ENCODE results near the gene ZNF416. TPM values are rescaled to one million over a fixed set of nuclear protein-coding genes. Genes with fewer than 3 reads are reported as not detected.

The ZNF416 gene
- total and polyA plus RNA-seq, 9 of the 15 experiments (the other 6 are each of a cell fraction or from before 2014, with no cell fraction given), result 0.20 to 2.0 (median 1.1) TPM

GRCh38 chr19:57613941-57614743 is 35.4 kb upstream of the ZNF416 start, which contains the start of gene ZNF134:
TSS of gene ZNF134 (plus strand) at chr19:57614242. CDS start at chr19:57619469, 5,227 bp downstream.
- FAIRE-seq (peak; percentile 96), DNase-seq (ENCODE audit: extremely low read depth in 1 of 4, low spot score in 3 of 4) (peak; percentile 91 to 94 (median 93)), ATAC-seq (peak; percentile 100)
- Histone ChIP-seq H4K20me1 (replicated peaks; ENCODE audit: control insufficient read depth, insufficient read depth, low read length) (no peaks in the 10 kb centered on the region), H3K4me2 (ENCODE audit: insufficient read depth, low read length) (peak within 1 kb of the TSS; percentile 97), H3K4me3 (peak within 1 kb of the TSS; percentile 92), H3K27me3 (ENCODE audit: control insufficient read depth in 2 of 2, insufficient read depth in 2 of 2, low read length in 2 of 2) (no peaks in the 10 kb centered on the region), H3K27ac (ENCODE audit: extremely low read depth, low read depth, low read length) (peak within 1 kb of the TSS; percentile 68), H3K4me1 (replicated peaks in 1 of 2; ENCODE audit: control insufficient read depth in 2 of 2, insufficient read depth in 2 of 2, low read length in 2 of 2) (peaks cover 3 to 8% of the 10 kb centered on the region in 2 experiments; a peak in 2 of 5 replicates), H2AFZ (ENCODE audit: low read depth, low read length) (peak within 1 kb of the TSS; percentile 73), H3K9ac (ENCODE audit: insufficient read depth in 1 of 2, low read depth in 2 of 2, low read length in 2 of 2) (peak within 1 kb of the TSS; percentile 74 to 91), H3K9me1 (ENCODE audit: control insufficient read depth, insufficient read depth, low read length) (no peaks in the 10 kb centered on the region), H3K9me3 (replicated peaks; ENCODE audit: control insufficient read depth, insufficient read depth, low read depth, low read length) (peaks cover 26% of the 10 kb centered on the region), H3K79me2 (ENCODE audit: control insufficient read depth, insufficient read depth, low read length) (peaks cover 24% of the 10 kb centered on the region), H3K36me3 (ENCODE audit: control insufficient read depth, insufficient read depth, low read length) (peaks cover 29% of the 10 kb centered on the region)
- ChIA-PET POLR2A (interaction anchor here (0.6 kb wide), 1 partner anchor 874 kb away, joined by 3 read pairs; no protein-coding TSS in a partner anchor), CTCF (ENCODE audit: low intra/inter-chr PET ratio) (no interaction called here)
- BruUV-seq (replicated peaks), result TSS peak; percentile 57
- WGBS (ENCODE audit: insufficient coverage, low coverage, missing lambda C conversion rate), result 2% methylated on average over 41 of the region's 64 CpGs
- in situ Hi-C loops (cut with MboI) (no loop called here), intact Hi-C loops (cut with micrococcal nuclease) (no loop called here)
- TF ChIP-seq ATF1 (CRISPR knock-in tag; IDR thresholded peaks at IDR 0.05) (no peak), ATF1 (tag; IDR thresholded peaks at IDR 0.05) (peak; percentile 63; the same call in 1 of the 2 replicates), ZNF274 (IDR thresholded peaks at IDR 0.05; ENCODE audit: borderline replicate concordance, low read depth, low read length) (no peak), E2F4 (CRISPR knock-in tag; IDR thresholded peaks at IDR 0.05; ENCODE audit: low read depth) (no peak), RNF2 (IDR thresholded peaks at IDR 0.05) (no peak), NELFE (IDR thresholded peaks at IDR 0.05; ENCODE audit: insufficient read depth, insufficient read length) (no peak), ESRRA (IDR thresholded peaks at IDR 0.05; ENCODE audit: borderline replicate concordance, low read depth) (no peak; the same call in 1 of the 2 replicates), THRAP3 (IDR thresholded peaks at IDR 0.05; ENCODE audit: borderline replicate concordance) (no peak), HDGF (IDR thresholded peaks at IDR 0.05) (no peak), SP1 (CRISPR knock-in tag; IDR thresholded peaks at IDR 0.05) (peak; percentile 63; the same call in 1 of the 2 replicates), ETS1 (conservative IDR thresholded peaks at IDR 0.05; ENCODE audit: control insufficient read depth, low read depth, low read length) (0 out of 2 replicates have a peak, but pooled peaks have one; percentile 26), MBD1 (CRISPR knock-in tag; IDR thresholded peaks at IDR 0.05) (no peak), RBFOX2 (IDR thresholded peaks at IDR 0.05; ENCODE audit: low read depth, low read length) (peak; percentile 89), MXI1 (IDR thresholded peaks at IDR 0.05; ENCODE audit: low read depth, low read length) (no peak), SIX5 (IDR thresholded peaks at IDR 0.05; ENCODE audit: borderline replicate concordance in 1 of 2, insufficient read depth in 1 of 2, low read depth in 1 of 2, low read length in 2 of 2) (peak; percentile 67 to 70), RBM34 (IDR thresholded peaks at IDR 0.05; ENCODE audit: borderline replicate concordance, insufficient read depth, low read length) (no peak), USF2 (CRISPR knock-in tag; IDR thresholded peaks at IDR 0.05) (0 out of 2 replicates have a peak, but pooled peaks have one; percentile 2)
